CD14-positive monocyte (primary cell): ENCODE measurements around the gene THSD7B. TPM values are rescaled to one million over a fixed set of nuclear protein-coding genes. Genes with fewer than 3 reads are reported as not detected.

Experiments
- DNase-seq, 3 donors: peaks; one replicate each; pipeline ENCODE4 v3.0.0-alpha.2; 2011 to 2022
- H2AFZ ChIP-seq: 2 replicates; pipeline ENCODE4 v1.6.0; 2012; ENCODE audit warnings: mild to moderate bottlenecking, low read depth, low read length, inconsistent platforms; ENCODE audit not compliant: insufficient read depth, poor library complexity, severe bottlenecking
- H3K27ac ChIP-seq, 2 donors: 1 replicate in 1 of 2; 2 replicates in 1 of 2; pipeline ENCODE4 v1.5.1; 2012 to 2013; ENCODE audit warnings: low read length in 2 of 2, control low read depth in 1 of 2, inconsistent platforms in 1 of 2, low read depth in 1 of 2, mild to moderate bottlenecking in 1 of 2
- H3K27me3 ChIP-seq, 2 donors: one replicate each; pipeline versions ENCODE4 v1.6.0 to v1.6.1; 2011 to 2013; ENCODE audit warnings: low read length in 2 of 2; ENCODE audit not compliant: control insufficient read depth in 2 of 2, insufficient read depth in 2 of 2
- H3K36me3 ChIP-seq, 2 donors: replicated peaks in 1 of 2; 1 replicate in 1 of 2; 2 replicates in 1 of 2; pipeline versions ENCODE4 v1.5.1 to v1.6.1; 2012 to 2013; ENCODE audit warnings: low read length in 2 of 2, control low read depth in 1 of 2, inconsistent platforms in 1 of 2, mild to moderate bottlenecking in 1 of 2; ENCODE audit not compliant: insufficient read depth in 2 of 2, control insufficient read depth in 1 of 2
- H3K4me1 ChIP-seq, 2 donors: 1 replicate in 1 of 2; 2 replicates in 1 of 2; pipeline versions ENCODE4 v1.5.1 to v1.6.1; 2012 to 2013; ENCODE audit warnings: low read length in 2 of 2, control low read depth in 1 of 2, inconsistent platforms in 1 of 2, mild to moderate bottlenecking in 1 of 2, moderate library complexity in 1 of 2; ENCODE audit not compliant: insufficient read depth in 2 of 2, control insufficient read depth in 1 of 2
- H3K4me2 ChIP-seq: replicated peaks from 2 replicates; pipeline ENCODE3; 2012; ENCODE audit warnings: low read length, moderate library complexity, mild to moderate bottlenecking; ENCODE audit not compliant: poor library complexity, severe bottlenecking; ENCODE audit errors: extremely low read depth
- H3K4me3 ChIP-seq, 3 experiments: fragments of 200-600 bp in 1 of 3; sonication (generic) in 1 of 3; replicated peaks in 1 of 3; 1 replicate in 2 of 3; 2 replicates in 1 of 3; pipeline ENCODE4 v1.5.1; 2011 to 2013; ENCODE audit warnings: low read length in 3 of 3, mild to moderate bottlenecking in 3 of 3, control low read depth in 2 of 3, low read depth in 2 of 3, inconsistent platforms in 1 of 3, moderate library complexity in 1 of 3
- H3K79me2 ChIP-seq: 2 replicates; pipeline ENCODE4 v1.6.0; 2012; ENCODE audit warnings: mild to moderate bottlenecking, control low read depth, inconsistent platforms, low read length, moderate library complexity; ENCODE audit not compliant: insufficient read depth
- H3K9ac ChIP-seq: 2 replicates; pipeline ENCODE4 v1.6.0; 2017; ENCODE audit warnings: low read length, mild to moderate bottlenecking; ENCODE audit not compliant: insufficient read depth, poor library complexity, severe bottlenecking
- H3K9me3 ChIP-seq, 2 donors: replicated peaks in 1 of 2; 1 replicate in 1 of 2; 2 replicates in 1 of 2; pipeline versions ENCODE4 v1.5.1 to v1.6.1; 2012 to 2013; ENCODE audit warnings: low read length in 2 of 2, control low read depth in 1 of 2; ENCODE audit not compliant: control insufficient read depth in 1 of 2, insufficient read depth in 1 of 2
- H4K20me1 ChIP-seq: 2 replicates; pipeline ENCODE4 v1.6.0; 2012; ENCODE audit warnings: mild to moderate bottlenecking, low read length, control low read depth, moderate library complexity; ENCODE audit not compliant: insufficient read depth
- H3K27ac Mint-ChIP-seq, 7 donors: one replicate each; pipeline ENCODE4 v1.8.0; 2020; ENCODE audit warnings: mild to moderate bottlenecking in 7 of 7, mixed read lengths in 7 of 7, moderate library complexity in 6 of 7, inconsistent platforms in 2 of 7
- H3K27me3 Mint-ChIP-seq, 3 donors: one replicate each; pipeline ENCODE4 v1.8.0; 2021 to 2022; ENCODE audit warnings: low read depth in 3 of 3, mild to moderate bottlenecking in 3 of 3, mixed read lengths in 3 of 3, moderate library complexity in 3 of 3, inconsistent platforms in 1 of 3
- H3K36me3 Mint-ChIP-seq, 2 donors: one replicate each; pipeline ENCODE4 v1.8.0; 2020; ENCODE audit warnings: mixed read lengths in 2 of 2, inconsistent platforms in 1 of 2, mild to moderate bottlenecking in 1 of 2
- H3K4me1 Mint-ChIP-seq: one replicate; pipeline ENCODE4 v1.8.0; 2020; ENCODE audit warnings: mild to moderate bottlenecking, mixed read lengths
- H3K4me3 Mint-ChIP-seq, 2 donors: one replicate each; pipeline ENCODE4 v1.8.0; 2020; ENCODE audit warnings: mild to moderate bottlenecking in 2 of 2, mixed read lengths in 2 of 2, moderate library complexity in 1 of 2
- H3K9me3 Mint-ChIP-seq, 7 donors: one replicate each; pipeline ENCODE4 v1.8.0; 2020 to 2022; ENCODE audit warnings: mixed read lengths in 7 of 7, mild to moderate bottlenecking in 6 of 7, moderate library complexity in 6 of 7, inconsistent platforms in 2 of 7
- WGBS: methylation state at CpG from one replicate; pipeline ENCODE4 v1.1.5; 2013; ENCODE audit warnings: missing lambda C conversion rate; ENCODE audit not compliant: insufficient coverage; 5-methylcytosine and 5-hydroxymethylcytosine counted together
- intact Hi-C, 2 donors: fragments of 100-400 bp; cut with micrococcal nuclease; formaldehyde crosslinking; loops; one replicate each; pipeline versions ENCODE4 v1.15.0 to v1.15.1; 2023
- polyA plus RNA-seq, 3 donors: library from polyadenylated mRNA; depleted of rRNA in 1 of 3; unstranded in 2 of 3; stranded (reverse) in 1 of 3; fragments of 300-500 nt in 2 of 3; fragments of >200 nt in 1 of 3; fragmentation: Illumina TruSeq in 2 of 3; gene quantifications; 1 replicate in 2 of 3; 2 replicates in 1 of 3; pipeline ENCODE4 v1.2.3, GENCODE V29; 2012 to 2021
- TF ChIP-seq, protein P1 (sequence below): fragments of 200-600 bp; IDR thresholded peaks from one replicate; pipeline ENCODE4 v1.8.0; 2022; ENCODE audit warnings: antibody characterized with exemption, mild to moderate bottlenecking

THSD7B gene
- polyA plus RNA-seq, 3 donors, result not detected

DNA sequence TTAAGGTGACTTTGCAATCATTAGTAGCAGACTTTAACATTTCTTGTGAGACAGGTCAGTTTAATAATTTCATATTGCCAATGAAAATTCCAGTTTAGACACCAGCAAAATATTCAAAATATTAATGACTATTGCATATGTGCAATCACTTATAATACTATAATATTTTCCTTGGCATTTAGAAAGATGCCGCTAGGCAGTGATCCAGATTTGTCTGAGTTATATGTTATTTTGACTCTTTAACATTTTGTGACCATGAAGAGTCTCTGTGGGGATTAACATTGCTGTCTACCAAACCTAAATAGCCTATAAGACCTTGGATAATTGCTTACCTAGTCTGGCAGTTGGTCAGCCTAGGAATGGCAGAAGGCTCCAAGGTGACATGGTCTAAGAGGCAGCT lies 389.6 kb downstream of the THSD7B start:
- no peak overlapping the region for H2AFZ ChIP-seq
- Mint-ChIP-seq H3K27me3 (peaks cover 0 to 2% (median 0%) of the 10 kb centered on the region in 3 donors), H3K36me3 (no peaks in the 10 kb centered on the region), H3K4me3 (no peak overlapping the region), H3K27ac (no peak overlapping the region), H3K9me3 (peaks cover 0 to 4% (median 0%) of the 10 kb centered on the region in 7 donors), H3K4me1 (no peaks in the 10 kb centered on the region)
- TF ChIP-seq, protein P1, sequence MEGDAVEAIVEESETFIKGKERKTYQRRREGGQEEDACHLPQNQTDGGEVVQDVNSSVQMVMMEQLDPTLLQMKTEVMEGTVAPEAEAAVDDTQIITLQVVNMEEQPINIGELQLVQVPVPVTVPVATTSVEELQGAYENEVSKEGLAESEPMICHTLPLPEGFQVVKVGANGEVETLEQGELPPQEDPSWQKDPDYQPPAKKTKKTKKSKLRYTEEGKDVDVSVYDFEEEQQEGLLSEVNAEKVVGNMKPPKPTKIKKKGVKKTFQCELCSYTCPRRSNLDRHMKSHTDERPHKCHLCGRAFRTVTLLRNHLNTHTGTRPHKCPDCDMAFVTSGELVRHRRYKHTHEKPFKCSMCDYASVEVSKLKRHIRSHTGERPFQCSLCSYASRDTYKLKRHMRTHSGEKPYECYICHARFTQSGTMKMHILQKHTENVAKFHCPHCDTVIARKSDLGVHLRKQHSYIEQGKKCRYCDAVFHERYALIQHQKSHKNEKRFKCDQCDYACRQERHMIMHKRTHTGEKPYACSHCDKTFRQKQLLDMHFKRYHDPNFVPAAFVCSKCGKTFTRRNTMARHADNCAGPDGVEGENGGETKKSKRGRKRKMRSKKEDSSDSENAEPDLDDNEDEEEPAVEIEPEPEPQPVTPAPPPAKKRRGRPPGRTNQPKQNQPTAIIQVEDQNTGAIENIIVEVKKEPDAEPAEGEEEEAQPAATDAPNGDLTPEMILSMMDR, result no peak
- H3K9me3 ChIP-seq, result no peaks in the 10 kb centered on the region
- H3K4me3 ChIP-seq, result no peak overlapping the region
- H3K36me3 ChIP-seq, result no peaks in the 10 kb centered on the region
- no peaks in the 10 kb centered on the region for H3K4me1 ChIP-seq
- no peaks in the 10 kb centered on the region for H4K20me1 ChIP-seq
- DNase-seq, result no peak
- intact Hi-C loops, result no loop called here
- no peaks in the 10 kb centered on the region for H3K27me3 ChIP-seq
- H3K9ac ChIP-seq, result no peak overlapping the region
- WGBS, result no CpG with 5 or more reads among the region's 1 CpG
- no peaks in the 10 kb centered on the region for H3K79me2 ChIP-seq
- H3K27ac ChIP-seq, result no peak overlapping the region
- H3K4me2 ChIP-seq, result no peak overlapping the region

DNA sequence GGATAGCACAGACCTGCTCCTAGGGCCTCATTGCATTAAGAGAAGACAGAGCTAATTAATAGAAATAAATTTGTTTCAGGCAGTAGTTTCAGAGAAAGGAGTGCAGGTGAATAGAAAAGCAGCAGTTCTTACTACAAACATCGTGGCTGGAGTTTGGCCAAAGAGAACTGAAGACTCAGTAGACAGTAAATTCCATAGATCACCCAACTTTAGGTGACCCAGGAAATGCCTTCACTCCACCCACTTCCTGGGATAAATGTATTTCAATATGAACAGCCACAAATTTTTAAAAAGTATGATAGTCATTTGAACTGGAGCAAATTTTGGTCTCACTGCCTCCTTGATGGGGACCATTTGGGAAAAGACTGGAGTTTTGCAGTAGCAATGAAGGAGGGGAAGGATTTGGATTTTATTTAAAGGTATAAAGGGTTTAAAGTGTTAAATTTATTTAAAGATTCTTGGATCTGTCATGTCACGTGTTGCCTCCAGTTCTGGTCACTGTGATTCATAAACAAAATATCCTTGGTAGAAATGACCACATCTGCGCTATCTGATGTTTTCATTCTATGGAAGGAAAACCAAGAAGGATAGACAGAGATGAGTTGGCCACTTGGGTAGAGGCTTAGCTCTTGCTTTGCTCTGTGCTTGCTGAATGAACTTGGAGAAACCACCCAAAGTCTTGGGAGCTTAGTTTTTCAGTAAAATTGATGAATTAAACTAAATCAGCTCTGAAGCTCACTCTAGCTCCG lies 390.2 kb downstream of the THSD7B start:
- H3K27me3 ChIP-seq, result no peaks in the 10 kb centered on the region
- no peak overlapping the region for H3K9ac ChIP-seq
- H3K27ac Mint-ChIP-seq, result no peak overlapping the region
- TF ChIP-seq, protein P1, result no peak
- H3K4me1 ChIP-seq, result no peaks in the 10 kb centered on the region
- no peaks in the 10 kb centered on the region for H3K36me3 Mint-ChIP-seq
- peaks cover 0 to 3% (median 0%) of the 10 kb centered on the region in 3 donors for H3K27me3 Mint-ChIP-seq
- no peaks in the 10 kb centered on the region for H3K36me3 ChIP-seq
- no peak overlapping the region for H3K4me2 ChIP-seq
- H4K20me1 ChIP-seq, result no peaks in the 10 kb centered on the region
- no peak overlapping the region for H3K27ac ChIP-seq
- H3K4me1 Mint-ChIP-seq, result no peaks in the 10 kb centered on the region
- intact Hi-C loops, result no loop called here
- H3K9me3 Mint-ChIP-seq, result peaks cover 0 to 4% (median 0%) of the 10 kb centered on the region in 7 donors
- H2AFZ ChIP-seq, result no peak overlapping the region
- no peaks in the 10 kb centered on the region for H3K79me2 ChIP-seq
- no CpG with 5 or more reads among the region's 4 CpGs for WGBS
- no peak overlapping the region for H3K4me3 ChIP-seq
- DNase-seq, result no peak
- no peak overlapping the region for H3K4me3 Mint-ChIP-seq
- no peaks in the 10 kb centered on the region for H3K9me3 ChIP-seq
